IMR-90 (cell line): ENCODE results near the gene CEBPG. TPM values are rescaled to one million over a fixed set of nuclear protein-coding genes. Genes with fewer than 3 reads are reported as not detected.
A peak's percentile ranks its signal among the peaks of the same experiment; 100 is the strongest.

Experiments used
- ATAC-seq: fragments of 200-7000 bp; cut with Tn5 transposase; 2 replicates; pipeline ENCODE4 v1.9.1; 2020; ENCODE audit warnings: low read depth, mild to moderate bottlenecking, moderate library complexity
- BruUV-seq: library from RNA; stranded (reverse); fragments of 400-500 nt; replicated peaks from 2 replicates; lab custom pipeline; 2021; lab: Mats Ljungman, UMichigan
- CTCF ChIA-PET: fragments of 300-600 bp; formaldehyde crosslinking; extraction: SDS; loops from one replicate; lab custom pipeline; 2021; ENCODE audit warnings: antibody characterized with exemption; lab: Yijun Ruan, JAX
- POLR2A ChIA-PET: fragments of 300-600 bp; sonication (Branson Sonifier 250); formaldehyde crosslinking; loops from one replicate; lab custom pipeline; 2022; ENCODE audit warnings: antibody characterized with exemption; ENCODE audit not compliant: unreplicated experiment; lab: Charles Lee
- DNase-seq: peaks from one replicate; pipeline ENCODE4 v3.0.0; 2013
- H2AFZ ChIP-seq: replicated peaks from 2 replicates; pipeline ENCODE3; 2013; ENCODE audit warnings: low read length, mild to moderate bottlenecking; ENCODE audit not compliant: poor library complexity
- H2AK5ac ChIP-seq: 2 replicates; pipeline ENCODE4 v1.6.1; 2013; ENCODE audit warnings: low read depth, low read length, inconsistent platforms
- H2AK9ac ChIP-seq: replicated peaks from 2 replicates; pipeline ENCODE3; 2013; ENCODE audit warnings: mild to moderate bottlenecking, low read depth, low read length, moderate library complexity; ENCODE audit not compliant: poor library complexity
- H2BK120ac ChIP-seq: 2 replicates; pipeline ENCODE4 v1.6.1; 2013; ENCODE audit warnings: low read depth, low read length, inconsistent platforms
- H2BK15ac ChIP-seq: 3 replicates; pipeline ENCODE4 v1.6.1; 2013; ENCODE audit warnings: low read depth, low read length, inconsistent platforms
- H2BK20ac ChIP-seq: 2 replicates; pipeline ENCODE4 v1.6.1; 2013; ENCODE audit warnings: low read depth, mild to moderate bottlenecking, inconsistent platforms, low read length, moderate library complexity
- H2BK5ac ChIP-seq: 2 replicates; pipeline ENCODE4 v1.6.1; 2013; ENCODE audit warnings: mild to moderate bottlenecking, low read depth, low read length, inconsistent platforms; ENCODE audit not compliant: poor library complexity, severe bottlenecking
- H3K14ac ChIP-seq: replicated peaks from 2 replicates; pipeline ENCODE4 v1.6.1; 2013; ENCODE audit warnings: low read depth, low read length, inconsistent platforms
- H3K18ac ChIP-seq: 2 replicates; pipeline ENCODE4 v1.6.1; 2013; ENCODE audit warnings: low read depth, low read length, control low read depth
- H3K23ac ChIP-seq: 2 replicates; pipeline ENCODE4 v1.6.1; 2013; ENCODE audit warnings: low read depth, low read length, inconsistent platforms
- H3K27ac ChIP-seq: 2 replicates; pipeline ENCODE4 v1.5.1; 2013; ENCODE audit warnings: mild to moderate bottlenecking, control low read depth, low read length; ENCODE audit not compliant: insufficient read depth
- H3K27me3 ChIP-seq: 2 replicates; pipeline ENCODE4 v1.6.1; 2013; ENCODE audit warnings: low read length; ENCODE audit not compliant: control insufficient read depth, insufficient read depth
- H3K36me3 ChIP-seq: 2 replicates; pipeline ENCODE4 v1.6.1; 2013; ENCODE audit warnings: low read length, mixed read lengths; ENCODE audit not compliant: control insufficient read depth, insufficient read depth
- H3K4ac ChIP-seq: 2 replicates; pipeline ENCODE4 v1.6.1; 2013; ENCODE audit warnings: low read depth, low read length, inconsistent platforms
- H3K4me1 ChIP-seq: 2 replicates; pipeline ENCODE4 v1.6.1; 2013; ENCODE audit warnings: low read length, mixed read lengths; ENCODE audit not compliant: control insufficient read depth, insufficient read depth
- H3K4me2 ChIP-seq: 2 replicates; pipeline ENCODE4 v1.6.1; 2013; ENCODE audit warnings: low read depth, mild to moderate bottlenecking, control low read depth, low read length, moderate library complexity
- H3K4me3 ChIP-seq: 2 replicates; pipeline ENCODE4 v1.5.1; 2013; ENCODE audit warnings: low read depth, mild to moderate bottlenecking, control low read depth, low read length, moderate library complexity; ENCODE audit not compliant: insufficient read depth
- H3K56ac ChIP-seq: 2 replicates; pipeline ENCODE4 v1.6.1; 2013; ENCODE audit warnings: low read length, inconsistent platforms; ENCODE audit not compliant: insufficient read depth; ENCODE audit errors: extremely low read depth
- H3K79me1 ChIP-seq, 2 experiments: 2 replicates each; pipeline ENCODE4 v1.6.1; 2013; ENCODE audit warnings: low read length in 2 of 2, inconsistent platforms in 1 of 2, low read depth in 1 of 2
- H3K9ac ChIP-seq: 2 replicates; pipeline ENCODE4 v1.6.1; 2013; ENCODE audit warnings: low read depth, low read length, control low read depth
- H3K9me1 ChIP-seq: 2 replicates; pipeline ENCODE4 v1.6.1; 2013; ENCODE audit warnings: low read length, inconsistent platforms; ENCODE audit not compliant: insufficient read depth
- H3K9me3 ChIP-seq: 2 replicates; pipeline ENCODE4 v1.6.1; 2013; ENCODE audit warnings: low read length; ENCODE audit not compliant: control insufficient read depth, insufficient read depth
- H4K20me1 ChIP-seq: 2 replicates; pipeline ENCODE4 v1.6.1; 2013; ENCODE audit warnings: low read length, inconsistent platforms; ENCODE audit not compliant: insufficient read depth
- H4K5ac ChIP-seq: 2 replicates; pipeline ENCODE4 v1.6.1; 2013; ENCODE audit warnings: mild to moderate bottlenecking, low read depth, low read length, control low read depth
- H4K8ac ChIP-seq, 2 experiments: 2 replicates each; pipeline ENCODE4 v1.6.1; 2013; ENCODE audit warnings: low read depth in 2 of 2, low read length in 2 of 2, control low read depth in 1 of 2, inconsistent platforms in 1 of 2
- H4K91ac ChIP-seq: 2 replicates; pipeline ENCODE4 v1.6.1; 2013; ENCODE audit warnings: low read depth, low read length, inconsistent platforms; ENCODE audit not compliant: insufficient read depth
- BHLHE40 ChIP-seq: fragments of 150-350 bp; IDR thresholded peaks from 2 replicates; pipeline ENCODE4 v1.6.1; 2016; ENCODE audit warnings: mild to moderate bottlenecking, low read depth, low read length
- CEBPB ChIP-seq: IDR thresholded peaks from 2 replicates; pipeline ENCODE4 v1.6.1; 2012; ENCODE audit warnings: low read depth, low read length, improper control_type of control experiment
- CHD1 ChIP-seq: IDR thresholded peaks from 2 replicates; pipeline ENCODE4 v1.6.1; 2012; ENCODE audit warnings: low read depth, low read length, improper control_type of control experiment
- CTCF ChIP-seq: conservative IDR thresholded peaks from 2 replicates; pipeline ENCODE4 v1.5.1; 2012; ENCODE audit warnings: mild to moderate bottlenecking, low read depth, low read length, improper control_type of control experiment
- FOS ChIP-seq: fragments of 150-350 bp; IDR thresholded peaks from 2 replicates; pipeline ENCODE4 v1.6.1; 2016; ENCODE audit warnings: low read depth, low read length
- MAZ ChIP-seq: IDR thresholded peaks from 2 replicates; pipeline ENCODE4 v1.6.1; 2012; ENCODE audit warnings: low read depth, mild to moderate bottlenecking, low read length, improper control_type of control experiment, moderate library complexity, borderline replicate concordance
- MXI1 ChIP-seq: IDR thresholded peaks from 2 replicates; pipeline ENCODE4 v1.6.1; 2012; ENCODE audit warnings: low read depth, mild to moderate bottlenecking, low read length, moderate library complexity, borderline replicate concordance
- NFE2L2 ChIP-seq: fragments of 150-350 bp; IDR thresholded peaks from 2 replicates; pipeline ENCODE4 v1.6.1; 2016; ENCODE audit warnings: low read depth, mild to moderate bottlenecking, low read length
- POLR2A ChIP-seq: IDR thresholded peaks from 2 replicates; pipeline ENCODE4 v1.6.1; 2012; ENCODE audit warnings: mild to moderate bottlenecking, low read depth, low read length
- RAD21 ChIP-seq: IDR thresholded peaks from 2 replicates; pipeline ENCODE4 v1.6.1; 2012; ENCODE audit warnings: low read length, improper control_type of control experiment
- RCOR1 ChIP-seq: IDR thresholded peaks from 2 replicates; pipeline ENCODE4 v1.6.1; 2012; ENCODE audit warnings: mild to moderate bottlenecking, low read length, improper control_type of control experiment; ENCODE audit not compliant: insufficient replicate concordance
- RFX5 ChIP-seq: IDR thresholded peaks from 2 replicates; pipeline ENCODE4 v1.8.0; 2012; ENCODE audit warnings: low read depth, mild to moderate bottlenecking, low read length, moderate library complexity
- SMC3 ChIP-seq: fragments of 150-350 bp; IDR thresholded peaks from 2 replicates; pipeline ENCODE4 v1.6.1; 2016; ENCODE audit warnings: low read depth, mild to moderate bottlenecking, antibody characterized with exemption, low read length, moderate library complexity
- WGBS, 2 experiments: methylation state at CpG; one replicate each; pipeline versions ENCODE4 v1.1.5 to v1.1.7; 2013; ENCODE audit warnings: missing lambda C conversion rate in 2 of 2; ENCODE audit not compliant: insufficient read length in 1 of 2; ENCODE audit errors: extremely low coverage in 2 of 2; 5-methylcytosine and 5-hydroxymethylcytosine counted together
- dilution Hi-C: fragments of 300-500 bp; cut with HindIII; formaldehyde crosslinking; loops from one replicate; pipeline ENCODE4 v1.14.3; 2018; ENCODE audit warnings: low sequenced_read_pairs; ENCODE audit not compliant: unreplicated experiment
- in situ Hi-C: fragments of 300-500 bp; cut with MboI; formaldehyde crosslinking; loops from 3 replicates; pipeline ENCODE4 v1.14.3; 2019; ENCODE audit warnings: low sequenced_read_pairs, inconsistent platforms, mixed read lengths
- intact Hi-C: fragments of 100-400 bp; cut with micrococcal nuclease; formaldehyde crosslinking; loops from 2 replicates; pipeline ENCODE4 v1.10.0; 2022
- polyA plus RNA-seq, 3 experiments: library from polyadenylated mRNA; depleted of rRNA; stranded (reverse); fragments of >200 nt; gene quantifications; 2 replicates each; pipeline ENCODE4 v1.2.3, GENCODE V29; 2012; ENCODE audit warnings: low replicate concordance in 1 of 3
- total RNA-seq: library from RNA; depleted of rRNA; stranded (reverse); fragments of >200 nt; gene quantifications from 2 replicates; pipeline ENCODE4 v1.2.3, GENCODE V29; 2012
- TF ChIP-seq, protein P1 (sequence below): fragments of 150-350 bp; IDR thresholded peaks from 2 replicates; pipeline ENCODE4 v1.6.1; 2016; ENCODE audit warnings: low read depth, mild to moderate bottlenecking, low read length, moderate library complexity, borderline replicate concordance

The CEBPG gene
- total and polyA plus RNA-seq, 2 of the 4 experiments (the other 2 are of a cell fraction), result 9.2 to 14.3 TPM

- Histone ChIP-seq H2BK15ac (no peak overlapping the region), H4K91ac (no peak overlapping the region), H3K36me3 (no peaks in the 10 kb centered on the region), H3K9ac (no peak overlapping the region), H3K9me1 (no peaks in the 10 kb centered on the region), H3K9me3 (no peaks in the 10 kb centered on the region), H4K5ac (no peak overlapping the region), H4K8ac (no peak overlapping the region), H4K20me1 (no peaks in the 10 kb centered on the region), H3K4me1 (no peaks in the 10 kb centered on the region; the same call in 1 of the 2 replicates), H2AK5ac (no peak overlapping the region), H2BK120ac (no peak overlapping the region), H2BK5ac (no peak overlapping the region), H3K56ac (no peak overlapping the region), H2AFZ (peak overlapping the region; percentile 77), H3K4me3 (no peak overlapping the region), H3K18ac (no peak overlapping the region), H3K4ac (no peak overlapping the region), H3K79me1 (no peaks in the 10 kb centered on the region), H2BK20ac (no peak overlapping the region), H3K27me3 (no peaks in the 10 kb centered on the region), H3K14ac (no peak overlapping the region), H3K4me2 (no peak overlapping the region; the same call in 1 of the 2 replicates), H3K27ac (no peak overlapping the region), H3K23ac (no peak overlapping the region), H2AK9ac (peak overlapping the region; percentile 57)
- intact Hi-C loops (loop anchor here (1.0 kb wide), 1 partner anchor 355 kb away; no protein-coding TSS in a partner anchor), in situ Hi-C loops (no loop called here), dilution Hi-C loops (no loop called here)
- WGBS, 2 experiments, result 55% methylated on average over 8 of the region's 27 CpGs; no CpG with 5 or more reads in 1 of the 2 experiments
- BruUV-seq, result no TSS peak
- ATAC-seq (peak; percentile 90), DNase-seq (peak; percentile 68)
- CTCF ChIA-PET, result interaction anchor here (0.6 to 1.6 kb wide), 7 partner anchors 10 to 602 kb away, joined by 3 to 8 read pairs (median 6); no protein-coding TSS in a partner anchor
- POLR2A ChIA-PET, result no interaction called here
- TF ChIP-seq, protein P1, sequence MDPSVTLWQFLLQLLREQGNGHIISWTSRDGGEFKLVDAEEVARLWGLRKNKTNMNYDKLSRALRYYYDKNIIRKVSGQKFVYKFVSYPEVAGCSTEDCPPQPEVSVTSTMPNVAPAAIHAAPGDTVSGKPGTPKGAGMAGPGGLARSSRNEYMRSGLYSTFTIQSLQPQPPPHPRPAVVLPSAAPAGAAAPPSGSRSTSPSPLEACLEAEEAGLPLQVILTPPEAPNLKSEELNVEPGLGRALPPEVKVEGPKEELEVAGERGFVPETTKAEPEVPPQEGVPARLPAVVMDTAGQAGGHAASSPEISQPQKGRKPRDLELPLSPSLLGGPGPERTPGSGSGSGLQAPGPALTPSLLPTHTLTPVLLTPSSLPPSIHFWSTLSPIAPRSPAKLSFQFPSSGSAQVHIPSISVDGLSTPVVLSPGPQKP, result no peak
- TF ChIP-seq POLR2A (no peak), FOS (no peak), RCOR1 (no peak), SMC3 (peak; percentile 63), MAZ (no peak), RFX5 (no peak), RAD21 (peak; percentile 71), BHLHE40 (no peak), CTCF (peak; percentile 75), CEBPB (no peak), CHD1 (no peak), NFE2L2 (no peak), MXI1 (no peak)
Measured at GRCh38 chr19:33416307-33417215, 43.1 kb downstream of the CEBPG start.
